Loucy (cell line): ENCODE results near the gene MMP20.
A peak's percentile ranks its signal among the peaks of the same experiment; 100 is the strongest.

Source experiments
- H2AFZ ChIP-seq: fragments of 200-600 bp; sonication (generic); 2 replicates; pipeline ENCODE4 v1.6.0; 2016; ENCODE audit warnings: antibody characterized with exemption, mild to moderate bottlenecking, low read length, moderate library complexity
- H3F3A ChIP-seq: fragments of 200-600 bp; 2 replicates; pipeline ENCODE4 v1.6.0; 2016; ENCODE audit warnings: antibody characterized with exemption, low read depth, mild to moderate bottlenecking
- H3K27me3 ChIP-seq: fragments of 200-600 bp; sonication (generic); 2 replicates; pipeline ENCODE4 v1.6.1; 2014; ENCODE audit warnings: low read length, mild to moderate bottlenecking; ENCODE audit not compliant: insufficient read depth, poor library complexity, severe bottlenecking
- H3K36me3 ChIP-seq: fragments of 200-600 bp; sonication (generic); 2 replicates; pipeline ENCODE4 v1.6.1; 2016; ENCODE audit warnings: low read length; ENCODE audit not compliant: insufficient read depth
- H3K4me1 ChIP-seq: fragments of 200-600 bp; sonication (generic); 2 replicates; pipeline ENCODE4 v1.5.1; 2014; ENCODE audit warnings: low read length, mild to moderate bottlenecking; ENCODE audit not compliant: insufficient read depth, poor library complexity, severe bottlenecking
- H3K4me2 ChIP-seq: fragments of 200-600 bp; sonication (generic); 2 replicates; pipeline ENCODE4 v1.6.0; 2014; ENCODE audit warnings: antibody characterized with exemption, low read length, low read depth, mild to moderate bottlenecking; ENCODE audit not compliant: poor library complexity, severe bottlenecking
- H3K4me3 ChIP-seq: fragments of 200-600 bp; sonication (generic); 2 replicates; pipeline ENCODE4 v1.5.1; 2014; ENCODE audit warnings: low read length, mild to moderate bottlenecking, mixed read lengths; ENCODE audit not compliant: poor library complexity, severe bottlenecking
- H3K79me2 ChIP-seq: fragments of 200-600 bp; sonication (generic); 2 replicates; pipeline ENCODE4 v1.6.1; 2014; ENCODE audit warnings: low read length; ENCODE audit not compliant: insufficient read depth
- H3K9ac ChIP-seq: fragments of 200-600 bp; sonication (generic); 2 replicates; pipeline ENCODE4 v1.6.0; 2014; ENCODE audit warnings: mild to moderate bottlenecking, low read depth, low read length, moderate library complexity; ENCODE audit not compliant: poor library complexity, severe bottlenecking
- H3K9me2 ChIP-seq: fragments of 200-600 bp; sonication (generic); replicated peaks from 2 replicates; pipeline ENCODE4 v1.6.1; 2016; ENCODE audit warnings: low read depth, low read length, mixed read lengths
- H3K9me3 ChIP-seq: fragments of 200-600 bp; sonication (generic); 2 replicates; pipeline ENCODE4 v1.6.1; 2014; ENCODE audit warnings: mild to moderate bottlenecking, antibody characterized with exemption, low read length, low read depth; ENCODE audit not compliant: insufficient read depth
- H4K20me1 ChIP-seq: fragments of 200-600 bp; sonication (generic); 2 replicates; pipeline ENCODE4 v1.6.0; 2014; ENCODE audit warnings: antibody characterized with exemption, low read length, mild to moderate bottlenecking; ENCODE audit not compliant: insufficient read depth, poor library complexity, severe bottlenecking
- CTCF ChIP-seq: fragments of 200-600 bp; sonication (generic); conservative IDR thresholded peaks from 2 replicates; pipeline ENCODE4 v1.5.1; 2014; ENCODE audit warnings: mild to moderate bottlenecking, antibody characterized with exemption, low read length
- EZH2phosphoT487 ChIP-seq: fragments of 200-600 bp; IDR thresholded peaks from 2 replicates; pipeline ENCODE4 v1.6.1; 2018; ENCODE audit warnings: antibody characterized with exemption, mild to moderate bottlenecking, moderate library complexity, borderline replicate concordance

The MMP20 gene

DNA sequence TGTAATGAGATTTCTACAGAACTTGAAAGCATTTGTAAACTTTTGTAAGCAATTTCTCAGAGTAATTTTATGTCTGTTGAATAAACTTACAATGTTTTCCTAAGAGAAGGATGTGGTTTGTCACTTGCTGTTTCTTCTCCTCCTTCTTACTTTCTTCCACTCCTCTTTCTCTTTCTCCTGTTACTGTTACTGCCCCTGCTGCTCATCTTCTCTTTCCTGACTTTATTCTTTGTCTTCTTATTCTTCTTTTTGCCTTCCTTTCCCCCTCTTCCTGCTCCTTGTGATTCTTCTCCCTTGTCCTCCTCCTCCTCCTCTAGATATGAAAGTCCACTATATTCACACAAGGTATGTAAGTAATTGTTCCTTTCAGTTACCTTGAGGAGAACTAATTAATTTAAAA is 63.5 kb downstream of the MMP20 start:
- Histone ChIP-seq H3K9me2 (no peaks in the 10 kb centered on the region), H3K27me3 (no peaks in the 10 kb centered on the region), H3K4me1 (peaks cover 57% of the 10 kb centered on the region), H3K4me2 (peak overlapping the region; percentile 82), H3K4me3 (peak overlapping the region; percentile 63), H3K36me3 (no peaks in the 10 kb centered on the region), H3K79me2 (no peaks in the 10 kb centered on the region), H3K9me3 (peaks cover 21% of the 10 kb centered on the region), H3K9ac (peak overlapping the region; percentile 67), H4K20me1 (no peaks in the 10 kb centered on the region), H3F3A (peaks cover 23% of the 10 kb centered on the region), H2AFZ (peak overlapping the region; percentile 35; the same call in 1 of the 2 replicates)
- TF ChIP-seq EZH2phosphoT487 (no peak), CTCF (no peak)

DNA sequence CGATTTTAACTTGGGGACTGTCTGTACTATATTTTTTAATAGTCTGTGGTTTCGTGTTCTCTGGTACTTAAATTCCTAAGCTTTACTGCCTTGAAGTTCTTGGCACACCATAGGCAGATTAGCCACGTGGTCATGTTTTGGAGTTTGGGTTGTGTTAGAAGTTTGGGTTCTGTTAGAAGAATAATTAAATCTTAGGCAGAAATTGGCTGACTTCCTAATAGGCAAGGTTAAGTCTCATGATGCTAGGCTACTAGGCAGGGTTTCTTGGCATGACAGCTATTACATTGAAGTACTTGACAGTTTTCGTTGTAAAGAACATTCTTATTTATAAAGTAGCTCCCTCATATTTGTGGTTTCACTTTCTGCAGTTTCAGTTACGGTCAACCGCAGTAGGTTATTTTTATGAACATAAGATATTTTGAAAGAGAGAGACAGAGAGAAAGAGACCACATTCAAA is 64.5 kb downstream of the MMP20 start:
- Histone ChIP-seq H3K9me2 (no peaks in the 10 kb centered on the region), H2AFZ (no peak overlapping the region; the same call in 1 of the 2 replicates), H3K9me3 (peaks cover 13% of the 10 kb centered on the region), H3K4me1 (peaks cover 57% of the 10 kb centered on the region), H3K4me2 (peak overlapping the region; percentile 82), H3K4me3 (peak overlapping the region; percentile 63), H3F3A (peaks cover 23% of the 10 kb centered on the region), H3K79me2 (no peaks in the 10 kb centered on the region), H3K36me3 (no peaks in the 10 kb centered on the region), H4K20me1 (no peaks in the 10 kb centered on the region), H3K27me3 (no peaks in the 10 kb centered on the region), H3K9ac (peak overlapping the region; percentile 67)
- TF ChIP-seq EZH2phosphoT487: no peak
- TF ChIP-seq CTCF: no peak

GRCh38 chr11:102559839-102560238 is 65.3 kb downstream of the MMP20 start:
- Histone ChIP-seq H3K4me1 (peaks cover 52% of the 10 kb centered on the region), H3K36me3 (no peaks in the 10 kb centered on the region), H4K20me1 (no peaks in the 10 kb centered on the region), H3K9me3 (peaks cover 13% of the 10 kb centered on the region), H3K79me2 (no peaks in the 10 kb centered on the region), H3K27me3 (no peaks in the 10 kb centered on the region), H3K9ac (peak overlapping the region; percentile 67), H3F3A (peaks cover 23% of the 10 kb centered on the region), H3K4me3 (peak overlapping the region; percentile 63), H3K4me2 (peak overlapping the region; percentile 82), H3K9me2 (no peaks in the 10 kb centered on the region), H2AFZ (0 out of 2 replicates have a peak overlapping the region, but pooled peaks have one; percentile 14)
- TF ChIP-seq EZH2phosphoT487 (no peak), CTCF (no peak)
